Activated CD8-positive, alpha-beta memory T cell treated with anti-CD3 and anti-CD28 coated beads, Interleukin-2, amount 50 U/mL, for 1 hour (primary cell): ENCODE measurements around the gene DDX17.

Experiments used
- DNase-seq: peaks from one replicate; pipeline ENCODE4 v3.0.0-alpha.2; 2020; ENCODE audit errors: extremely low read depth

The DDX17 gene

DNA sequence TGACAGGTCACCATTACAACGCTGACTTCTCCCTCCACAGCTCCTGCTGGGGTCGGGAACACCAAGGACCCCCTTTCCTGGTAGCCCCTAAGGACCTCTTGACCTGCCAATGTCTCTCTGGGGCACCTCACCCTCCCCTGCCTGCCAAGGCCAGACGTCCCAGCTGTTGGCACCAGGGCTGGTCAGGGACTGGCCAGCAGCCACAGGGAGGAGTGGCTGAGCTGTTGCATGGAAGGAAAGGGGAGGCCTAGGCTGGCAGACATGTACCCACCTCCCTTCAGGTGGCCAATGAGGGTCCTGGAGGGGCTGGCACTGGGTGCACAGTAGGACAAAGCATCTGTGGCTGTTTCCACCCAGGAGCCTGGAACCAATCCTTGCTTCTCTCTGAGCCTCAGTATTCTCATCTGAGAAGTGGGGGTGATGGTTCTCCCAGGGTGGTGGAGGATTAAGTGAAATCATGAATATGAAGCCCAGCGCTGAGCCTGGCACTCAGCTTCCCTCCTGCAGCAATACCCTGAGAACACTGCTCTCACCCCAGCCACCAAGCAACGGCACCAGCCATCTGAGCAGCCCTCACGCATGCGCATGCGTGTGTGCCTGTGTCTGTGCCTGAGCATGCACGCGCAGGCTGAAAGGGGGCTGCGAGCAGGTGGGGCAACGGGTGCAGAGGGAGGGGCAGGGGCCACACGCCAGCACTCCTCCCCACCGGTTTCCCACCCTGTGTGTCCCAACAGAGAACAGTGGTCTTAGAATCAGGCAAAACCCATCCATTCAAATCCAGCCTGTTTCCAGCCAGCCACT lies 57.0 kb downstream of the DDX17 start:
- no peak for DNase-seq

DNA sequence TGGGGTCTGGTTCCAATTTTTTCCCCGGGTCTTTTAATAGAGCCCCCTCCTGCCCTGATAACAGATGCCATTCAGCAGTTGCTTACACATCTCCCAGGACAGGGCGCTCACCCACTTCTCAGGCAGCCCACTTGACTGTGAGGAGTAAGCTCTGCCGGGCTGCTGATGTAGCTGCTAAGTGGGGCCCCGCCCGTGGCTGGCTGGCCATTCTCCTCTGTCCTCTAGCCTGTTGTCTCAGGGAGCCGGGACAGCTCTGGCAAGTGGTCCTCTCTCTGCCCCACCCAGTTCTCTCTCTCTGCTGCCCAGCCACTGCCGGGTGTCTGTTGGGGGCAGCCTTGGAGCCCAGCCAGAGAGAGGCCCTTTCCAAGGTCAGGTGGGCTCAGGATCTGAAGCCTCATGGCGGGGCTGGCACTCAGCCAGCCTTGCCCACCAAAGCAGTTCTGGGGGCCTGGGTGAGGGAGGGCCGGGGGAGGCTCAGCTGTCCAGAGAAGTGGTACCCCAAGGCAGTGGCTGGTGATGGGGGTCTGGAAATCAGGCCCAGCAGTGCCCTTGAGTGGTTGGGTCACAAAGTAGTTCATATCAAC lies 60.0 kb downstream of the DDX17 start:
- DNase-seq = no peak

DNA sequence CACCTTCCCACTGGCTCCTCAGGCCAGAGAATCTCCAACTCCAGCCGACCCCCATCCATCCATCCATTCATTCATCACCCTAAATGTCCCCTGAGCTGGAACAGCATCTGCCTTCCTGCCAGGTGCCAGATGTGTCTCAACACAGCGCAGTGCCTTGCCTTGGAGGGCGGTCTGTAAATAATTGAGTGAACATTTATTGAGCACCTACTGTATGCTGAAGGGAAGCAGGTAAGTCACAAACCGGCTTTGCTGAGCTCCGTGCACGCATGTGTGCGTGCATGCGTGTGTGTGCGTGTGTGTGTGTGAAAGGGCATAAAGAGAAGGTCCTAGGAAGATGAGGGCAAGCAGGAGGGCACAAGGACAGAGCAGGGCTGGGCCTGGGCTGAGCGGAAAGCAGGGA lies 61.3 kb downstream of the DDX17 start:
- no peak for DNase-seq

DNA sequence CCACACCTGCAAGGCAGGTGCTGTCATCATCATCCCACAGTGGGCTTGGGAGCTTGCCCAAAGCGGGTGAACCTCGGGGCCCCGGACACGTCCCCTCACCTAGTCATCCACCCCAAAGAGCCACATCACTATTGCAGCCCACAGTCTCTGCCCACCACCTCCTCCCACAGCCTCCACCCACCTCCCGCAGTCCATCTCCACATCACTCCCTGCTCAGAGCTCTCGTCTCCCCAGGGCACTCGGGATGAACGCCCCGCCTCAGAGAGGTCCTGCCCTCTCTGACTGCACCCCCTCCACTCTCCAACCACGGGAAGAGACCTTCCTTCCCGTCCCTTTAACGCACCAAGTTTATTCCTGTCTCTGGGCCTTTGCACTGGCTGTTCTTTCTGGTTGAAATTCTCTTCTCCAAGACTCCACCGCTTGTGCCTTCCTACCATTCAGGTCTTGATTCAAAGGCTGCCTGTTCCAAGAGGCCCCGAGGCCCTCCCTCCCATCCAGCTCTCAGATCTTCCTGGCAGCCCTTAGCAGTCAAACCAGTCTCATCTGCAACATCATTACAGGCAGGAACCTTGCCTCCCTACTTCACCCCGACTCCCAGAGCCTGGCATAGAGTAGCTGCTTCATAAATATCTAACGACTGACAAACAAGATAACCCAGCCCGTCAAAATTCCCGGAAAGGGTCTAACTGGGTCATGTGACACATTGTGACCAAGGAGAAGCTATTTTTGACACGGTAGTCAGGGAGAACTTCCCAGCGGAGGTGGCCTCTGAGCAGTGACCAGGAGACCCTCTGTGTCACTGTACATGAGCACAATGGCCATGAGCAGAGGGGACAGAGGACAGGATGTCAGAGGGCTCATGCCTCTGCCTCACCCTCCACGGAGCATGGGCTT lies 62.2 kb downstream of the DDX17 start:
- no peak for DNase-seq

DNA sequence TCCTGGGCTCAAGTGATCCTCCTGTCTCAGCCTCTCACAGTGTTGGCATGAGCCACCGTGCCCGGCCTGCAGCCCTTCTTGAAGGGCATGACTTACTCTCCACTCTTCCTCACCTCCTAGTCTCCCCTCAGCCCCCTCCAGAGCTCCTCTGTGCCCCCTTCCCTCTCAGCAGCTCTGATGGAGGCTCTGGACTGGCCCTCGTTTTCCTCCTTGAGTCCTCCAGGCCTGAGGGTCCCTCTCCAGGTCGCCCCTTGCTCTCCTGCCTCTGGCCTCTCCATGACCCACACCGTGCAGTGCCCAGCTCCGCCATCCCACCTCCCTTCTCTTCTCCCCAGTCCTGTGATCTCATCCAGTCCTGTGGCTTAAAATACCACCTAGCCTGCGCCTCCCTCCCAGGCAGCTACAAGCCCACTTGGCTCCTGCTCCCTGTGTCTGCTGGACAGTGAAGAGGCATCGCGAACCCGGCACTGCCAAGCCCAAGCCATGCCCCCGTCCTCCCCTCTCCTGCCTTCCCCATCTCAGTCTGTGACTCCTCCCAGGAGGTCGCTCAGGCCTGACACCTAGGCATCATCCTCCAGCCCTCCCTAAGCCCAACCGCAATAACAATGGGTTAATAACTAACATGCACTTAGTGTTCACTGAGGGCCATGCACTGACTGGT lies 63.0 kb downstream of the DDX17 start:
- DNase-seq = no peak

DNA sequence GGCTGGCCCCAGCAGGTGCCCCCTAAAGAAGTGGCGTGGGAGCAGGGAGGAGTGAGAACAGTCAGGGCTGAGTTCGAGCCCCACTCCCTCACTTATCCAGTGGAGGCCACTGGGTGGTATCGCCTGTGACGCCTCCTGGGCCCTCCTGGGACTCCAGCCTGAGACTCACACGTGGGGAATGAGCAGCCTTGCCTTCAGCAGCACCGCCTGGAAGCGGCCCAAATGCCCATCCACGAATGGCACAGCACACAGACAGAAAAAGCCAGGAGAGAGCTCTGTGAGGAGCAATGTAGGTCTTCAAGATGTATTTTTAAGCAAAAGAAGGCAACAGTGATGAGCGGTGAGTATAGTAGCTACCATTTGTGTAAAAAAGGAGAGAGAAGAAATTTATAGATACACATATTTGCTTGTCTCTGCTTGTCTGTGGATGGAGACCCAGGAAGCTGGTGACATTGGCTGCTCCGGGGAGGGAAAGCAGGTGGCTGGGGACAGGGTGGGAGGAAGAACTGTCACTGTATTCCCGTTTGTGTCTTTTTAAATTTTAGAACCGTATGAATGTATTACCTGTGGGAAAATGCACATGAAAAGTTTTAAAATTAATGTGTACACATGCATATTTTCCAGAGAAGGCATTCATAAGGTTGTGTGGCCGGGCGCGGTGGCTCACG lies 64.4 kb downstream of the DDX17 start:
- no peak for DNase-seq

DNA sequence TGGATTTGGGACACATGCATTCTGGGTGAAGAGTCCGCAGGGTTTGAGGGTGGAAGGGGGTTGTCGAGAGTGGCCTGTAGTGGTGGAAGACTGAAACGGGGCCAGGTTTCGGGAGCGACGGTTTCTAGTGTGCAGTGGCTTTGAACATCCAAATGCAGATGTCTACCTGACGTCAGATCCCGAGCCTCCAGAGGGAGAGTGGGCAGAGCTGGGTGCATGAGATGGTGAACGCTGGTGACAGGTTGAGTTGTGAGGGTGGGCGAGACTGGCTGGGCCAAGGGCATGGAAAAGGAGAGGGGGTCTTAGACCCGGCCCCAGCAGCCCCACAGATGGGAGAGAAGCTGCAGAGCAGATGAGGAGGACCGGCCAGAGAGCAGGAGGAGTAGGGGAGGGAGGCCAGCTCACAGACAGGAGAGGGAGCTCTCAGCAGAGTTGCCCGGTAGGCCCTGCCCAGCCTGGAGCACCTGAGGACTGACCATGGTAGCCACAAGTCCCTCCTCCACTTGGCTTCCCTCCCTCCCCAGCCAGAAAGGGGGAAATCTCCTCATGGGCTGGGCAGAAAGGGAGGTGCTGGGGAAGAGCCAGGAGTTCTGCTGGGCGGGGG lies 65.3 kb downstream of the DDX17 start:
- DNase-seq = no peak

DNA sequence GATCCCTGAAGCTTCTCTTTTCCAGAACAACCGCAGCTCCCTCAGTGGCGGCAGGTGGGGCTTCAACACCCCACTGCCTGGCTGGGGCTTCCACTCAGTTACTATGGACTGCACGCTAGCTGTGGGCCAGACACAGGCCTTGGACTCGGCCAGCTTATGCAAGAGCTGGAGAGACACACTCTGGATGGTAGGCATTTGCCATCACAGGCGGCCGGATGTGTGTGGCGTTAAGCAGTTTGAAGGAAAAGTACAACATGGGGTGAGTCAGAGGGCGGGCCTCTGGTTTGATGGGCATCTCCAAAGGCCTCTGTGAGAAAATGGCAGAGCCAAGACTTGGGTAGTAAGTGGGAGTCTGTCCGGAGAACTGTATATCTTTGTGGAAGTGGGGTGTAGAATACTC lies 68.7 kb downstream of the DDX17 start:
- DNase-seq = no peak

DNA sequence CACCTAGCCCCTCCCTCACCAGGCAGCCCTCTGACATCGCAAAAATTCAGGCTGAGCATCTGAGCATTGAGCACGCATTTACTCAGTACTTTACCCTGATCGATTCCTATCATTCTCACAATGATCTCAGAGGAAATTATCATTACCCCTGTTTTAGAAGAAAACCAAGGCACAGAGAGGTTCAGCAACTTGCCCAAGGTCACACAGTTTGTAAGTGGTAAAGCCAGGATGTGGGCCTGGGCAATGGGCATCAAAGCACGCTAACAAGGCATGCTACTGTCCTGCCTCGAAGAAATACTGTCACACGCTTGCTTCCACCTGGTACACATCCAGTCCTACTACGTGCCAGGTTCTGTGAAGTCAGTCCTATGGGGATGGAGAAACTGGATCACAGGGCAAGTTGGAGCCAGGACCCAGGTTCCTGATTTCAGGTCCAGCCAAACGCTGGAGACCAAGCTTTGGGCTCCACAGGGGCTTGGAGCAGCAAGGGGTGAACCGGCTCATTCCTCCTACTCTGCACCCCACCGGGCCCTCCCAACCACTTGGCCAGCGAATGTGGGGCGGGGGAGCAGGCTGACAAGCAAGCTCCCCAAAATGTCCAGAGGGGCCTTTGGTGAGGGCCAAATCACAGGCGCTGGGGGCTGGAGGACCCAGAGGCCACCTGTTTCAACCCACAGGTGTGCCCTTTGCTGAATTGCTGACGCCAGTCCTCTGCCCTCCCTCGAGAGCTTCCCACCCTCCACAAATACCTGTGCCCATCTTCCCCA lies 69.3 kb downstream of the DDX17 start:
- DNase-seq = no peak

DNA sequence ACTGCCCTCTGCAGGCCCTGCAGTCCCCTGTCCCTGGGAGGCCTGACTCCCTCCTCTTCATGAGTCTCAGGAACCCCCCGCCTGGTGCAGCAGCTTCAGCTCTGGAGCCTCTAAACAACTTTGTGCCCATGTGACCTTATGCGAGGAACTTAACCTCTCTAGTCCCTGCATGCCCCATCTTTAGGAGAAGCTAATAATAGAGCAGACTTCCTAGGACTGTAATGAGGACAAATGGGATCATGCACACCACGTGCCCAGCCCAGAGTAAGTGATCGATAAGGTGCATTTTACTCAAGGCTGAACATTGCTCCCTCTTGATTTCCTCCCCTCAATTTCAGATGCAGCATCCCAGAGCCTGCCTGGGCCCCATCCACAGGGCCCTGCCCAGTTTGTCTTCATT lies 70.1 kb downstream of the DDX17 start:
- no peak for DNase-seq

DNA sequence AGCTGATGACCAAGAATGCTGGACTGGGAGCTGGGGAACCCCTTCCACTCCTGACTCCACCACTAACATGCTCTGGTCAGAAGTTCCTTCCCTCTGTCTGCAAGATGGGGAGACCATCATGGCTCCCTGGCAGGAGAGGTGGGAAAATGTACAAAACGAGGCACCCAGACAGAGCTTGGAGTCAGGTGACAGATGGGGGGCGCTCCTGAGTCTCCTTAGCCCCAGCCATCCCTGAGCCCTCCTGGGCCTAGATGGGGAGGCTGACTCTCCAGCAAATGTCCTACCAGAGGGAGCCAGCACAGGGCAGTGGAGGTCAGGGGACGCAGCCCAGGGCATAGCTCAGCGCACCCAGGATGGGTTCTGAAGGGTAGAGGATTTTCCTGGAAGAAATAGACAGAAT lies 71.1 kb downstream of the DDX17 start:
- DNase-seq = no peak

DNA sequence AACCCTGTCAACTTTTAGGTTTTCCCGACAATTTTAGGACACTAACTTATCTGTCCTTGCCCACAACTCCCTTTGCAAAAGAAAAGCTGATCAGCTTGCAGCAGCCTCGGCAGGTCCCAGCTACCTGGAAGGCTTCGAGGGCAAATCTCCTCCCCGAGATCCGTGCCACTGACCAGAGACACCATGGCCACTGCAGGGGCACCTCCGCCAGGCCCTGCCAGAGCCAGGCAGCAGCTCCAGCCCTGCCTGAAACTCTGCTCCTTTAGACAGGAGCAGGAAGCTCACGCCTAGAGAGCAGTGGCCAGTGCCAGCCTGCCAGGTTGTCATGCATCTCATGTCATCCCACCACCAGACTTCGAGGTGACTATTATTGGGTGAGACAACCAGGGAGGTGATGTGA lies 72.2 kb downstream of the DDX17 start:
- DNase-seq = no peak
